WTC11 (cell line): Measurements from ENCODE around the gene ZAR1L.
A peak's percentile ranks its signal among the peaks of the same experiment; 100 is the strongest.

Experiments used
- CBFB ChIP-seq: sonication (generic); formaldehyde crosslinking; IDR thresholded peaks from 2 replicates; pipeline ENCODE4 v1.8.1; 2022; ENCODE audit warnings: mild to moderate bottlenecking, low read depth, missing genetic modification reagents
- E2F4 ChIP-seq: sonication (generic); formaldehyde crosslinking; IDR thresholded peaks from 2 replicates; pipeline ENCODE4 v1.8.1; 2022; ENCODE audit warnings: low read depth, mild to moderate bottlenecking, moderate library complexity, missing genetic modification reagents, borderline replicate concordance
- GRHL2 ChIP-seq: fragments of 250-450 bp; sonication (Bioruptor Pico); IDR thresholded peaks from 2 replicates; pipeline ENCODE4 v1.8.0; 2022; ENCODE audit warnings: mild to moderate bottlenecking, moderate library complexity; ENCODE audit not compliant: insufficient replicate concordance, severe bottlenecking
- MLX ChIP-seq: sonication (generic); formaldehyde crosslinking; IDR thresholded peaks from 2 replicates; pipeline ENCODE4 v1.8.1; 2023; ENCODE audit warnings: mild to moderate bottlenecking, missing genetic modification reagents, moderate library complexity
- SMAD3 ChIP-seq: sonication (generic); formaldehyde crosslinking; IDR thresholded peaks from 2 replicates; pipeline ENCODE4 v1.8.0; 2022; ENCODE audit warnings: missing genetic modification reagents, mild to moderate bottlenecking, borderline replicate concordance
- SP1 ChIP-seq: sonication (generic); formaldehyde crosslinking; conservative IDR thresholded peaks from 2 replicates; pipeline ENCODE4 v1.8.1; 2022; ENCODE audit warnings: missing genetic modification reagents
- ZBTB43 ChIP-seq: sonication (generic); formaldehyde crosslinking; IDR thresholded peaks from 2 replicates; pipeline ENCODE4 v1.8.1; 2023; ENCODE audit warnings: mild to moderate bottlenecking, missing genetic modification reagents
- ZNF232 ChIP-seq: sonication (generic); formaldehyde crosslinking; IDR thresholded peaks from 2 replicates; pipeline ENCODE4 v1.8.0; 2022; ENCODE audit warnings: mild to moderate bottlenecking, missing genetic modification reagents
- ZNF425 ChIP-seq: fragments of 250-450 bp; sonication (Bioruptor Pico); conservative IDR thresholded peaks from 2 replicates; pipeline ENCODE4 v1.9.0; 2021; ENCODE audit warnings: mild to moderate bottlenecking
- ZSCAN18 ChIP-seq: fragments of 250-450 bp; sonication (Bioruptor Pico); IDR thresholded peaks from 2 replicates; pipeline ENCODE4 v2.1.2; 2022; ENCODE audit warnings: mild to moderate bottlenecking, moderate library complexity
- TF ChIP-seq, protein P1 (sequence below): fragments of 200-600 bp; IDR thresholded peaks from 2 replicates; pipeline ENCODE4 v1.8.0; 2022; ENCODE audit warnings: antibody characterized with exemption
- TF ChIP-seq, protein P2 (sequence below): sonication (generic); formaldehyde crosslinking; IDR thresholded peaks from 2 replicates; pipeline ENCODE4 v1.8.1; 2022; ENCODE audit warnings: missing genetic modification reagents, borderline replicate concordance
- TF ChIP-seq, protein P3 (sequence below): sonication (generic); formaldehyde crosslinking; IDR thresholded peaks from 2 replicates; pipeline ENCODE4 v1.8.0; 2022; ENCODE audit warnings: mild to moderate bottlenecking, missing genetic modification reagents

DNA sequence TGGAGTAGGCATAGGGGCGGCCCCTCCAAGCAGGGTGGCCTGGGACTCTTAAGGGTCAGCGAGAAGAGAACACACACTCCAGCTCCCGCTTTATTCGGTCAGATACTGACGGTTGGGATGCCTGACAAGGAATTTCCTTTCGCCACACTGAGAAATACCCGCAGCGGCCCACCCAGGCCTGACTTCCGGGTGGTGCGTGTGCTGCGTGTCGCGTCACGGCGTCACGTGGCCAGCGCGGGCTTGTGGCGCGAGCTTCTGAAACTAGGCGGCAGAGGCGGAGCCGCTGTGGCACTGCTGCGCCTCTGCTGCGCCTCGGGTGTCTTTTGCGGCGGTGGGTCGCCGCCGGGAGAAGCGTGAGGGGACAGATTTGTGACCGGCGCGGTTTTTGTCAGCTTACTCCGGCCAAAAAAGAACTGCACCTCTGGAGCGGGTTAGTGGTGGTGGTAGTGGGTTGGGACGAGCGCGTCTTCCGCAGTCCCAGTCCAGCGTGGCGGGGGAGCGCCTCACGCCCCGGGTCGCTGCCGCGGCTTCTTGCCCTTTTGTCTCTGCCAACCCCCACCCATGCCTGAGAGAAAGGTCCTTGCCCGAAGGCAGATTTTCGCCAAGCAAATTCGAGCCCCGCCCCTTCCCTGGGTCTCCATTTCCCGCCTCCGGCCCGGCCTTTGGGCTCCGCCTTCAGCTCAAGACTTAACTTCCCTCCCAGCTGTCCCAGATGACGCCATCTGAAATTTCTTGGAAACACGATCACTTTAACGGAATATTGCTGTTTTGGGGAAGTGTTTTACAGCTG lies at the start of gene ZAR1L, which contains the start of gene BRCA2:
- TF ChIP-seq, protein P1, sequence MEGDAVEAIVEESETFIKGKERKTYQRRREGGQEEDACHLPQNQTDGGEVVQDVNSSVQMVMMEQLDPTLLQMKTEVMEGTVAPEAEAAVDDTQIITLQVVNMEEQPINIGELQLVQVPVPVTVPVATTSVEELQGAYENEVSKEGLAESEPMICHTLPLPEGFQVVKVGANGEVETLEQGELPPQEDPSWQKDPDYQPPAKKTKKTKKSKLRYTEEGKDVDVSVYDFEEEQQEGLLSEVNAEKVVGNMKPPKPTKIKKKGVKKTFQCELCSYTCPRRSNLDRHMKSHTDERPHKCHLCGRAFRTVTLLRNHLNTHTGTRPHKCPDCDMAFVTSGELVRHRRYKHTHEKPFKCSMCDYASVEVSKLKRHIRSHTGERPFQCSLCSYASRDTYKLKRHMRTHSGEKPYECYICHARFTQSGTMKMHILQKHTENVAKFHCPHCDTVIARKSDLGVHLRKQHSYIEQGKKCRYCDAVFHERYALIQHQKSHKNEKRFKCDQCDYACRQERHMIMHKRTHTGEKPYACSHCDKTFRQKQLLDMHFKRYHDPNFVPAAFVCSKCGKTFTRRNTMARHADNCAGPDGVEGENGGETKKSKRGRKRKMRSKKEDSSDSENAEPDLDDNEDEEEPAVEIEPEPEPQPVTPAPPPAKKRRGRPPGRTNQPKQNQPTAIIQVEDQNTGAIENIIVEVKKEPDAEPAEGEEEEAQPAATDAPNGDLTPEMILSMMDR = no peak
- TF ChIP-seq GRHL2 (CRISPR knock-in tag) (no peak), ZNF232 (0 out of 2 replicates have a peak, but pooled peaks have one; percentile 62), ZBTB43 (CRISPR knock-in tag) (peak; percentile 67; the same call in 1 of the 2 replicates), MLX (CRISPR knock-in tag) (no peak), SMAD3 (no peak), SP1 (peak; percentile 50), CBFB (CRISPR knock-in tag) (no peak), ZNF425 (CRISPR knock-in tag) (no peak), ZSCAN18 (CRISPR knock-in tag) (no peak), E2F4 (peak; percentile 78; the same call in 1 of the 2 replicates)
- TF ChIP-seq, protein P2, sequence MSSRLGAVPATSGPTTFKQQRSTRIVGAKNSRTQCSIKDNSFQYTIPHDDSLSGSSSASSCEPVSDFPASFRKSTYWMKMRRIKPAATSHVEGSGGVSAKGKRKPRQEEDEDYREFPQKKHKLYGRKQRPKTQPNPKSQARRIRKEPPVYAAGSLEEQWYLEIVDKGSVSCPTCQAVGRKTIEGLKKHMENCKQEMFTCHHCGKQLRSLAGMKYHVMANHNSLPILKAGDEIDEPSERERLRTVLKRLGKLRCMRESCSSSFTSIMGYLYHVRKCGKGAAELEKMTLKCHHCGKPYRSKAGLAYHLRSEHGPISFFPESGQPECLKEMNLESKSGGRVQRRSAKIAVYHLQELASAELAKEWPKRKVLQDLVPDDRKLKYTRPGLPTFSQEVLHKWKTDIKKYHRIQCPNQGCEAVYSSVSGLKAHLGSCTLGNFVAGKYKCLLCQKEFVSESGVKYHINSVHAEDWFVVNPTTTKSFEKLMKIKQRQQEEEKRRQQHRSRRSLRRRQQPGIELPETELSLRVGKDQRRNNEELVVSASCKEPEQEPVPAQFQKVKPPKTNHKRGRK = no peak
- TF ChIP-seq, protein P3, sequence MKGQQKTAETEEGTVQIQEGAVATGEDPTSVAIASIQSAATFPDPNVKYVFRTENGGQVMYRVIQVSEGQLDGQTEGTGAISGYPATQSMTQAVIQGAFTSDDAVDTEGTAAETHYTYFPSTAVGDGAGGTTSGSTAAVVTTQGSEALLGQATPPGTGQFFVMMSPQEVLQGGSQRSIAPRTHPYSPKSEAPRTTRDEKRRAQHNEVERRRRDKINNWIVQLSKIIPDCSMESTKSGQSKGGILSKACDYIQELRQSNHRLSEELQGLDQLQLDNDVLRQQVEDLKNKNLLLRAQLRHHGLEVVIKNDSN (CRISPR knock-in tag) = peak; percentile 98
